Left hindlimb (tissue), 1 donor: ENCODE results near the gene ATP10B.

Experiments
- DNase-seq: peaks from one replicate; pipeline ENCODE4 v3.0.0-alpha.2; 2018

Gene ATP10B

GRCh38 chr5:160628619-160628968, 223.4 kb downstream of the ATP10B start:
- no peak for DNase-seq

GRCh38 chr5:160627921-160628618, 223.9 kb downstream of the ATP10B start:
- no peak for DNase-seq

- no peak for DNase-seq
Measured at GRCh38 chr5:160626322-160626721, 225.7 kb downstream of the ATP10B start.

- DNase-seq: no peak
Measured at GRCh38 chr5:160621526-160621925, 230.5 kb downstream of the ATP10B start.

- no peak for DNase-seq
Measured at GRCh38 chr5:160620401-160620800, 231.6 kb downstream of the ATP10B start.

DNA sequence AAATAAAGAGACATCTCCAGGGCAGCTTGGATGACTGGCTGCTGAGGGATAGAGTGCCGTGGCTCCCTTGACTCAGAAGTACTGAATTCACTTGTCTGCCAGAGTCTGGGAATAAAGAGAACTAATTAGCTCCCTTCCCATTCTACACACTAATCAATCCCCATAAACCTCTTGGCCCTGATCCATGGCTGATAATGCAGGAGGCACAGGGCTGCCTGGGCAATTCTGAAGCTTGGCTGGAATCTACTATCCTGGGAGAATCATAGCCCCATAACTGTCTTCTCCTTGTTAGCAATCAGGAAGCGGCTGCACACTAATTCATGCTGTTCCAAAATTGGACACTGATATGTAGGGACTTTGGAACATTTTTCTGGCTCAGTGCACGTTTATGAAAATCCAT, 232.6 kb downstream of the ATP10B start:
- DNase-seq: no peak

DNA sequence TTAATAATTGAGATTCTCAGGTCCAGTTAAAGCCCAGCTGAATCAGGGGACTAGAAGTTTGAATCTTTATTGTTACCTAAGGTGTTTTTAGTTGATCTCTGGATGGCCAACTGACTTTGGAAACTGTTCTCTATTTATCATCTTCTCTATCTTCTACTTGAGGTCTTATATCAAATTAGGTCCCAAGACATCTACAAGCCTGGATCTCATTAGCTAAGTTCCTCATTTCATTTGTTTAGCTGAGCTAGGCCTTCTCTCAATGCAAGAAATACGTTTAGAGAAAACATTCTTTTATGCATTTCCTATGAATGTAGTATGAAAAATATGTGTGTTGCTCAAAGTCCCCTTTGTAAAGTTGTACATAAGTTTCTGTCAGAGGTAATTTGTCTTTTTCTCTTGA, 233.7 kb downstream of the ATP10B start:
- DNase-seq: no peak

GRCh38 chr5:160616712-160617497, 235.1 kb downstream of the ATP10B start:
- DNase-seq: no peak

DNA sequence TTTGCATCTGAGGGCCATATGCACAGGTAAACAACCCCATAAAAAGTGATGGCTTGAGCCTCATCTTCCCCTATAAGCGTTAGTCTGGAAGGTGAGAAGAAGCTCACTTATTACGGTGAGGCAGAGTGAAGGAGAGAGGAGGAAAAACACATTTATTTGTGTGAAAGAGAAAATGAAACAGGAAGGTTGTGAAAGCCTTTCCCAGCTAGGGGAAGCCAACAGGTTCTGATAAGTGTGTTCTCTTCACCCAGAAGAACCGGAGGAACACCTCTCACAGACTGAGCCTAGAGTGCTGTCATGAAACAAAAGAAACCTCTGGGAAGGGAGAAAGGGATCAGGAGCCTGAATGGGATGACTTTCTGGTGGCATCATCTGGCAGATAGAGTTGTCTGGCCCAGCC, 237.9 kb downstream of the ATP10B start:
- no peak for DNase-seq

GRCh38 chr5:160605266-160605665, 246.7 kb downstream of the ATP10B start:
- no peak for DNase-seq

- no peak for DNase-seq
Measured at GRCh38 chr5:160604484-160604883, 247.5 kb downstream of the ATP10B start.

DNA sequence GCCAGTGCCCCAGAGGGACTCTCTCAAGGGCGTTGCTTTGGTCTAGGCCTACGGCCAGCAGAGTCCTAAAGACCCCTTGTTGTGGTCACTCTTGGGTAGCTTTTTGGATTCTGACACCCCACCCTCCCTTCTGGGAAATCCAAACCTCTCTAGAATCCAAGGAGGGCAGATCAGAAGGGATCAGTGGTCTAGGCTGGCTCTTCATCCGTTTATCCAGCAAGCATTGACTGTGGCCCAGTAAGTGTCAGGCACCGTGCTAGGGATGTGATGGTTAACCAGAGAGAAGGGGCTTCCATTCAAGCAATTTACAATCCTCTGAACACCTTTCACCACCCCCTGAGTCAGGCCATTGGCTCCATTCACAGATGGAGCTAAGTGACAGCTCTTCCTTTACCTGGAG, 249.3 kb downstream of the ATP10B start:
- no peak for DNase-seq

DNA sequence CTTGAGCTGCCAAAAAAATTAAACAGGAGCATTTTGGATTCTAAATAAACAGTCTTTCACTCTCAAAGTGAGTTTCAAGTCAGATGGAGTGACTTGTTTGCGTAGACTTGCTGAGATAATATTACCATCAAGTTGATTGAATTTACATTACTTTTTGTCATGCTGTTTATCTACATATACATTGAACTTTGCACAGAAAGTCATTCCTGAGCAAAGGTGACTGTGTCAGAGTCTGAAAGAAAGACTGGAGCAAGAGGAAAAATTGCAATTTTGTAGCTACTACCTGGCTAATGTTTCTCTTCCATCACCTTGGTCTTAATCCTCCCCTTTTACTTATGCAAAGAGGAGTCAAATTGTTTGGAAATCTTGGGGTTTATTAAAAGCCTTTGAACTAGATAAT, 251.0 kb downstream of the ATP10B start:
- no peak for DNase-seq

DNA sequence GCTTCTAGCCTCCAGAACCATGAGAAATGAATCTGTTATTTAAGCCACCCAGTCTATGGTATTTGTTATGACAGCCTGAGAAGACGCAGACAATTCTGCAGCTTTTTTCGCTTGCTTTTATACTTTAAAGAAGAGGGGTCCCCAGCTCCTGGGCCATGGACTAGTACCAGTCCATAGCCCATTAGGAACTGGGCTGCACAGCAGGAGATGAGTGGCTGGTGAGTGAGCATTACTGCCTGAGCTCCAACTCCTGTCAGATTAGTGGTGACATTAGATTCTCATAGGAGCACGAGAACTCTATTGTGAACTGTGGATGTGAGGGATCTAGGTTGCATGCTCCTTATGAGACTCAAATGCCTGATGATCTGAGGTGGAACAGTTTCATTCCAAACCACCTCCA, 278.7 kb downstream of the ATP10B start:
- no peak for DNase-seq

GRCh38 chr5:160567031-160567705, 284.8 kb downstream of the ATP10B start:
- DNase-seq: no peak

- DNase-seq: no peak
Measured at GRCh38 chr5:160565376-160565775, 286.6 kb downstream of the ATP10B start.

- DNase-seq: no peak
Measured at GRCh38 chr5:160556846-160557245, 295.2 kb downstream of the ATP10B start.

DNA sequence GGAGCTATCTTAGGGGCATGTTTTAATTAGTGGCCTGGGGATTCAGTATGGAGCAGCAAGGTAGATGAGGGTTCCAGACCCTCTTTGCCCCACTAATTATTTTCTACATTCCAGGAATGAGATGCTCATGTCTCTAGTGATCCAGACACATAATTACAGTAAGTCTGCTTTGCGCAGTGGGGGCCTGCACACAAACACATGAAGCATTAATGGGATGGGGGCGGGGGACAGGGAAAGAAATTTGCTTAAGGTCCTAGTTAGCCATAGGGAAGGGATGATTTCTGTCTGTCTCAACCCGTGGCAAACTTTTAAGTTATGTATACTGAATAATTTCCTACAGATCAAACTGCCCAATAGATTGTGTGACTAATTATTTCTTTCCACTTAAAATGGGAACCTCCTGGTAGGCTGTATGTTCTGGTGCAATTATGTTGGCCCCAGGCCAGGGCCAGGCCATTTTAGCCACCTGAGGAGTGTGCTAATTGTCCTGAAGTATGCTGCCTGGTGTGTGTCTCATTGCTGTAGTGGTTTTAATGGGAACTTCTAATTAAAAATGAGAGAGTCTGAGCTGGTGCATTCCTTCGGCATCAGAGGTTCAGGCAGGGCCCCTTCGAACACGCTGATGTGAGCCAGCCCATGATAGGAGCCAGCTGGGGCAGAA, 295.9 kb downstream of the ATP10B start:
- DNase-seq: no peak

DNA sequence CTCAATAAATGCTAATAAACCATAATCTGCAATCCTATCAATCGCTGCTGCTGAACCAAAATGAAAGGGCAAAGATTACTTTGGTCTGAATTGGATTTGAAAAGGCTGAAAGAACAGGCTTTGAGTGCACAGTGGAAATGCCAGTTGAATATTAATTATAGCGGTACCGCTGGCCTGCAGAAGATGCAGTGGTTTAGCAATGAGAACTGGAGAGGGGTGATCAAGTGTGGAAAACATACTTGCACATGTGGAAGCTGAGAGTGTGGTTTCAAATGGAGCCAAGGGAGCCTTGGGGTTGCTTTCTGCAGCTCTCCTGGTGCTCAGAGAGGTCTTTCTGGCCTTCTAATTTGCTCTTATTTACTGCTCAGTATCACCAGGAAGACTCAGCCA, 296.4 kb downstream of the ATP10B start:
- no peak for DNase-seq

GRCh38 chr5:160550075-160550474, 301.9 kb downstream of the ATP10B start:
- no peak for DNase-seq

- DNase-seq: no peak
Measured at GRCh38 chr5:160548949-160549645, 302.9 kb downstream of the ATP10B start.

DNA sequence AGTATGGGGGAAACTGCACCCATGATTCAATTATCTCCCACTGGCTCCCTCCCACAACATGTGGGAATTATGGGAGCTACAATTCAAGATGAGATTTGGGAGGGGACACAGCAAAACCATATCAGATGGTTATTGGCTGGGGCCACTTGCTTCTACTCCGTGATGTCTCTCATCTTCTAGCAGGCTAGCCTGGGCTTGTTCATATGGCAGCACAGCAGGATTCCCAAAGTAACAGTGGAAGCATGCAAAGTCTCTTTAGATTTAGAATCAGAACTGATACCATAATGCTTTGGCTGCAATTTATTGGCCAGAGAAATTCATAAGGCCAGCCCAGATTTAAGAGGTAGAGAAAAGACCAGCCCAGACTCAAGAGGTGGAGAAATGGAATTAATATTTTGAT, 304.1 kb downstream of the ATP10B start:
- DNase-seq: no peak

DNA sequence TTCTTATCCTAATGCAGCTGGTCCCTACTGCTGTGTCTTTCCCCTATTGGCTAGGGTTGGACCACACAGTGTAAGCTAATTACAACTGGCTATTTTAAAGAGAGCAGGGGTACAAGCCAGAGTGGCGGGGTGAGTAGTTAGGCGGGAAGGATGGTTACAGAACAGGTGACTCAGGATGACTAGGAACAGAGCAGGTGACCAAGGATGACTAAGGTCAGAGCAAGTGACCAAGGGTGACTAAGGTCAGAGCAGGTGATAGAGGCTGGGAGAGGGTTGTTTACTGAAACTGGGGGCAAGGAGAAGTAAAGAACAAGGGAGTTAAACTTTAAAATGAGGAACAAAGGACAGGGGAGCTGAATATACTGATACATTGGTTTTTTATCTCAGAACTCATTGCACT, 304.9 kb downstream of the ATP10B start:
- DNase-seq: no peak
